Stimulated activated CD8-positive, alpha-beta memory T cell treated with anti-CD3 and anti-CD28 coated beads, Interleukin-7, amount 100 ng/mL, for 24 hours (primary cell): ENCODE results near the gene MYO1H.
"Not testable (repeated sequence)": the region's sequence is repeated elsewhere in the genome, so short reads cannot be mapped to it uniquely, and the experiment has no call there.

Experiments used
- DNase-seq: peaks from one replicate; pipeline ENCODE4 v3.0.0-alpha.2; 2020; ENCODE audit warnings: low read depth

The MYO1H gene

DNA sequence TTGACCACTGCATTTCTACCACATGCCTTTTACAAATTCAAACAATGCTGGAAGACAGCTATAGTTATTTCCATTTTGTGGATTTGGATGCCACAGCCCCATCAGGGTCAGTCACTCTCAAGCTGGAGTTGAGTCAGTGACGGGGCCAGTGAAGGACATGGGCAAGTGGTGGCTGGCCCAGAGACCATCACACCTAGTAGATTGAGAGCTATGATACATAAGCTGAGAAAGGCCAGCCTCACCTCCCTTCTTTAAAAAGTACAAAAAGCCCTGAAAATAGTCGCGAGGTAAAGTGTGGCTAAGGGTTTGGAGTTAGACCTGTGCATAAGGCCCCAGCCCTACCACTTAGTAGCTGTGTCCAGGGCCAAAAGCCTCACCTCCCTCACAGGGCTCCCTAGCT is 125.3 kb downstream of the MYO1H start:
- DNase-seq: no peak

DNA sequence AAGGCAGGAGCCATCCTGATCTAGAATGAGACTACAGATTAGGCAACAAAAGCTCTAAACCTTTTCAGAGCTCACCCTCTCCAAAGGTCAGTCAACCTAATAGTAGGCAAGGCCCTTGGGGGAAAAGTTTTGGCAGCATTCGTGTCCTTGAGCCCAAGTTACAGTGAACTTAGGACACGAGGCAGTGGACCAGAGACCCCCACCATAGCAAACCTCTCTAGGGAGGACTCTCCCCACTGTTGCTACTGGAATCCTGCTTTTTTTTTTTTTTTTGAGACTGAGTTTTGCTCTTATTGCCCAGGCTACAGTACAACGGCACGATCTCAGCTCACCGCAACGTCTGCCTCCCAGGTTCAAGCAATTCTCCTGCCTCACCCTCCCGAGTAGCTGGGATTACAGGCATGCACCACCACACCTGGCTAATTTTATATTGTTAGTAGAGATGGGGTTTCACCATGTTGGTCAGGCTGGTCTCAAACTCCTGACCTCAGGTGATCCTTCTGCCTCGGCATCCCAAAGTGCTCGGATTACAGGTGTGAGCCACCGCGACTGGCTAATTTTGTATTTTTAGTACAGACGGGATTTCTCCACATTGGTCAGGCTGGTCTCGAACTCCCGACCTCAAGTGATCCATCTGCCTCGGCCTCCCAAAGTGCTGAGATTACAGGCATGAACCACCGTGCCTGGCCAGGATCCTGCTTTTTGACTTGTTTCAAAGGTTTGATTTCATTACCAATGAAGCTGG is 126.0 kb downstream of the MYO1H start:
- DNase-seq: not testable (repeated sequence)

GRCh38 chr12:109475121-109475520 is 127.4 kb downstream of the MYO1H start:
- DNase-seq: no peak

DNA sequence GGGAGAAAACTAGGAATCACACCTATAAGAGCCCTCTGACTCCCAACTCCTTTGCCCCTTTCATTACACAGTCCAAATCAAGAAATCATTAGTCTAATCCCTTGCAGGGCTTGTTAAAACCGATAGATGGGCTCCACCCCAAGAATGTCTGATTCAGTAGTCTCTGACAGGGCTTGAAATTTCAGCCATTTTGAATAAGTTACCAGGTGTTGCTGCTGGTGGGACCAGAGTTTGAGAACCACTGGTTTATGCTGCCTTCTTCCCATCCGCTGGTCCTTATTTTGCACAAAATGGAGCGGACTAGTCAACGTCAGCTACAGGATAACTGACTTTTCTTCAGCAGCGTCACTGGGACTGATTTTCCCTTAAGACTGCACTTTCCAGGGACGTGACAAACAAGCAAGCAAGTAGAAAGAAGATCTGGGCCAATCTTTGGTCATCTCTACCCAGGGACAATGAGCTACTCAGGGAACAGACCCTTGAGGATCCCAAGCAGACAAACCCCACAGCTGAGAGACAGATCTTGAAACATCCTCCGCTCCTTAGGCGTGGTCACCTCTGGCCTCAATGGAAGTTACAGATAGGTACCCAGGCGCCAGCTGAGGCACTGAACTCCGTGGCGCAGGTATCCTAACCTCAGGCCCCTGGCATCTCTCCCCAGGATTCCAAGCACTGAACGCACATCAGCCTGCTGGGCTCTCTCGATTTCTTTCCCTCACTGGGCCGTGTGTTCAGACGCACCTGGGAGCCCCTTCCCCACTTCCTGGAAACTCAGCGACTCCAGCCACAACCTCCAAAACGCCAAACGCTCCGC is 128.5 kb downstream of the MYO1H start:
- no peak for DNase-seq

- no peak for DNase-seq
Measured at GRCh38 chr12:109476807-109477184, 129.1 kb downstream of the MYO1H start.

GRCh38 chr12:109477185-109477962 is 129.7 kb downstream of the MYO1H start, which contains the start of the genes KCTD10 and UBE3B:
Gene KCTD10, minus strand, starts transcription at chr12:109477300. Its CDS starts 38 bp downstream, at chr12:109477262.
Gene UBE3B, plus strand, starts transcription at chr12:109477634. Its CDS starts 5,918 bp downstream, at chr12:109483552.
- DNase-seq: peak; percentile 77

DNA sequence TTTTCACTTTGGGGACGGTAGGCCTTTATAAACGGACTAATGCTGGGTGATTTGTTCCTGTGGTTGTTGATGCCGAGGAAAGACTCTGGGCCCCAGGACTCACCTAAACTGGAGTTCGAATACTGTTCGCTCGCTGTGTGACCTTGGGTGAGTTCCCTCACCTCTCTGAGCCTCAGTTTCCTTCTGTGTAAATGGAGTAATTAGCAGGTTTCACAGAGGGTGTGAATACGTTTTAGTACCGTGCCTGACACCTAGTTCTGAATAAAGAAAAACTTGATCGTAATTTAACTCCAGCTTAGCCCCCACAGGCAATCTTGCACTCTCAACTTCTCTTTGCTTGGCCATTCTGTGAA is 130.2 kb downstream of the MYO1H start:
- no peak for DNase-seq

- no peak for DNase-seq
Measured at GRCh38 chr12:109479761-109480160, 132.1 kb downstream of the MYO1H start.

- DNase-seq: no peak
Measured at GRCh38 chr12:109480356-109480755, 132.7 kb downstream of the MYO1H start.

GRCh38 chr12:109481863-109482262 is 134.2 kb downstream of the MYO1H start:
- no peak for DNase-seq

GRCh38 chr12:109482491-109482890 is 134.8 kb downstream of the MYO1H start:
- DNase-seq: no peak

DNA sequence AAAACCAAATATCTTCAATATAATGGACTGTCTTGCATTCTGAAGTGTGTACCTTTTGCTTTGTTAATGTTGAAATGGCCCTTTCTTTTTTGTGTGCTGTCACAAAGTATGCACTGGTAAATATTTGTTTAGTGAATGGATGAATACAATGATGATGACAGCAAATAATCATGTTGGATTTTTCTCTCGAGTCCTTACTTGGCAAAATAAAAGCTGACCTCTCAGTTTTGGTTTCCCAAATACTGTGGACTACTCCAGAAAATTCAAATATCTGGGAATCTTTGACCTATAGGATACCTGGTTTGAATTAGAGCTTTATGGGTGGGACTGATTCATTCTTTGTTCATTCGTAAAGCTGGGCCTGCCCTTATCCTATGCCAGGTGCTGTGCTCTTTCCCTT is 135.2 kb downstream of the MYO1H start:
- DNase-seq: no peak

DNA sequence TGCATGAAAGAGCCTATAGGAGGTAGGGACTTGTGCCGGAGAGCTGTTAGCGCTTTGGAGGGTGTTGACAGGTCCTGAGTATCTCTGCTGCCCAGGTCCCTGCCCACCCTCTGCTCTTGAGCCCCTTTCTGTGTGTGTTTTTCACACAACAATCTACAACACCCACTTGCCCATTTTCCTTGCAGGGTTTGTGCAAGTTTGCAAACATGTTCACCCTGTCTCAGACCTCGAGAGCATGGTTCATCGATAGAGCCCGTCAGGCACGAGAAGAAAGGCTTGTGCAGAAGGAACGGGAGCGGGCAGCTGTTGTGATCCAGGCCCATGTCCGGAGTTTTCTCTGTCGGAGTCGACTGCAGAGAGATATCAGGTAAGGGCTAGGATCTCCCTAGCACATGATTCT is 135.6 kb downstream of the MYO1H start:
- no peak for DNase-seq

GRCh38 chr12:109485201-109485600 is 137.5 kb downstream of the MYO1H start:
- DNase-seq: no peak

DNA sequence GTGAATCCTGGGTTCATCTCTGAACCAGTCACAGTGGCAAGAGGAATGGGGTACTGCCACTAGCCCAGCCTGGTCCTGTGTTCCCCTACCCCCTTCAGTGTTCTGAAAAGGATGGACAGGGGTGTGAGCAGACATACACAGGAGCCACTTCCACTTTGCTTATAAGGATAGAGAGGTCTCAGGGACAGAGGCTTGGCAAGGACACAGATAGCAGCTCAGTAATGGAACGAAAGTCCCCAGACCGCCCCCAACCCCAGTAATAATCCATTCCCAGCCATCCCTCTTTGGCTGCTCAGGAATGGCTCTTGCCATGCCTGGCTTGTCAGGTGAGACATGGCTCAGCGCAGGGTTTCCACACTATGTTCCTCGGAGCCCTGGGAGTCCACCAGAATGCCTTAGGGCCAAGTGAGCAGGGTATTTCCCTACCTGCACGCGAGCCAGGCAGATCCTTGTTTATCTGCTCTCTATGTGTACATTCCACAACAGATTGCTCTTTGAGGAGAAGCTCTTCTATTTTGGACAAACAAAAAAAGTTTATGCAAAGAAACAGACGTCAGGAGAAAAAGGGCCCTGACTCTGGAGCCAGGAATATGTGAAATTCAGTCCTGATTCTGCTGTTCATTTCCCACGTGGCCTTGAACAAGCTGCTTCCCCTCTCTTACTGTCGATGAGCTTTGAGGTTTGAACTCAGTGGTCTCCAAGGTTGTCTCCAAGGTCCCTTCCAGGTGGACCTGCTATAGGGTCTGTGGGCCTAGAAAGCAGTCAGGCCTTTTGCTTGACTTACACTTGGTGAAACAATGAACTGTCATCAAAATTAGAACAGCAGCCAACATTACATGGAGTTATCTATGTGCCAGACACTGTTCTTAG is 139.7 kb downstream of the MYO1H start:
- DNase-seq: no peak

DNA sequence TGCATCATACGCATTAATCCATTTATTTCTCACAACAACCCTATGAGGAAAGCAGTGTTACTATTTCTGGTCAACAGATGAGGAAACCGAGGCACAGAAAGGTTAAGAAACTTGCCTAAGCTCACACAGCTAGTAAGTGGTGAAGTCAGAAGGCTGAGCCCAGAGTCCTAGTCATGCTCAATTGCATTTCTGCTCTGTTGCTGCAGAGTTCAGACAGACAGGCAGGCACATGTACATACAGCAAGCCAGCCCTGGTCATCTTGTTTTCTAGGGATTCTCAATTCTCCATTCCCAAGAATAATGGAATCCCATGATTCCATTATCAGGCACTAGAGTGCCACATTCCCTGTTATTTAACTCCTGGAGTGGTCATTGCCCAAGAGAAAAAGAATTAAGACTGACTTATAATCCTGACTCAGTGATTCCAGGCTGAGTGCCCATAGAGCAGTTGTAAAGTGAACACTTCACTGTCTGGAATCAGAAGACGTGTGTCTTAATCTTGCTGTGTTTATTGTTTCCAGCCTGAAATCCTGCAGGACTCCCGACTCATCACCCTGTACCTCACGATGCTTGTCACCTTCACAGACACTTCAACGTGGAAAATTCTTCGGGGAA is 140.5 kb downstream of the MYO1H start:
- DNase-seq: no peak

DNA sequence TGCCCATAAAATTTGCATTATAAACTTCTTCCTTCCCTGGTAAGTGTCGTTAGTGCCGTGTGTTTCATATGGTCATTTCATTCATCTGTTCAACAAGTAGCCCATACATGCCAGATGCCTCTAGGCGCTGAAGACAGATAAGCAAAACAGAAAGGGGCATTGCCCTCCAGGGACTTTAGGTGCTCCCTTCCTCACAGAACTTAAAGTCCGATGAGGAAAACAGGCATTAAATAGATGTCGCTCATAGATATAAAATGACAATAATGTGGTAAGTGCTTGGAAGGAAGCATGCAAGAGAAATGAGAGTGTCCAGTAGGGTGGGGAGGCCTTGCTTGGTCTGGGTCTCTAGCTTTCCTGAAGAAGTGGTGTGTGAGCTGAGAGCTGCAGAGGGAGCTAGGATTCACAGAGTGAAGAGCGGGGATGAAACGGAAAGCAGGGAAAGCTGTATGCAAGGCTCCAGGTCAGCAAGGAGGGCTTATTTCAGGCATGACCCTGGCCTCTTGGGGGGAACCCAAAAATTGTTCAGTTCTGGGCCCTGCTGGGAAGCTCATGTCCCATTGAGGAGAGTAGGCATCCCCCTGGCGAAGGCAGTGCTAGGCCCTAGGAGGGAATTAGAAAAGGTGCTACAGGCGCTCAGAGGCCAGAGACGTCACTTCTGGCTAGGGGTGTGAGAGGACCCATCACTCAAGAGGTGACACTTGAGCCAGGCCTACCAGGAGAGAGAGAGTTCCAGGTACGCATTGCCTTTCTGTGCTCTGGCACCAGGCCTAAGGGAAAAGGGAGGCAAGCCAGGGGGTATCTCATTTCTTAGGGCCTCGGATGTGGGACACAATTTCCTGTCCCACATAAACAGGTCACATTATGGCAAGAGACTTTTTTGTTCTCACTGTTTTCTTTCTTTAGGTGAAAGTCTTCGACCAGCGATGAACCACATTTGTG is 141.6 kb downstream of the MYO1H start:
- DNase-seq: no peak

GRCh38 chr12:109489955-109490565 is 142.4 kb downstream of the MYO1H start:
- no peak for DNase-seq

DNA sequence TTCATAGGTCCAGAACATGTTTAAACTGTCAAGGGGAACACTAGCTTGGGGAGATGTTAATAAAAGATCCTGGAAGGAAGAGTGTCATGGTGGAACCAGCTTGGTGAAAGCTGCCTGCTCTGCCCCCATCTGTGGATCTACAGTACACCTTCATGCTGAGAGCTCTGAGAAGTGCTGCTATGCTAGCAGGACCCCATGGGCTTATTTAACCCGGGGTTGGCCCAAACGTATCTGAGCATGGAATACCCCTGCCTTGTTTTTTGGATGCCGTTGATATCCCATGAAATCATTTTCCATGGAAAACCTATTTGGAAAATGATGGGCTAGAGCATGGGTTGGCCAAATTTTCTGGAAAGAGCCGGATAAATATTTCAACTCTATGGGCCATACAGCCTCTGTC is 144.0 kb downstream of the MYO1H start:
- no peak for DNase-seq

DNA sequence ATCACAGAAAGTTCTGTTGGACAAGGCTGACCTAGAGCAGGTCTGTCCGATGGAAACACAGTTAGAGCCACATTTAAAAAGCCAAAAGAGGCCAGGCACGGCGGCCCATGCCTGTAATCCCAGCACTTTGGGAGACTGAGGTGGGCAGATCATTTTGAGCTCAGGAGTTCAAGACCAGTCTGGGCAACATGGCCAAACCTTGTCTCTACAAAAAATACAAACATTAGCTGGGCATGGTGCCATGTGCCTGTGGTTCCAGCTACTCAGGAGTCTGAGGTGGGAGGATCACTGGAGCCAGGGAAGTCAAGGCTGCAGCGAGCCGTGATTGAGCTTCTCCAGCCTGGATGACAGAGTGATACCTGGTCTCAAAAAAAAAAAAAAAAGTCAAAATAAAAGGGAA is 144.7 kb downstream of the MYO1H start:
- no peak for DNase-seq
